Cardiac muscle cell (in vitro differentiated cells and primary cell): ENCODE results near the gene TMEM116. TPM values are rescaled to one million over a fixed set of nuclear protein-coding genes. Genes with fewer than 3 reads are reported as not detected.

Experiments used
- DNase-seq, 2 donors: peaks; one replicate each; pipeline versions ENCODE4 v3.0.0 to v3.0.0-alpha.2; 2010 to 2017; ENCODE audit warnings: low read depth in 1 of 2, low spot score in 1 of 2
- H3K27ac ChIP-seq: fragments of 200-600 bp; sonication (generic); 2 replicates; pipeline ENCODE4 v1.5.1; 2016
- H3K27me3 ChIP-seq: fragments of 200-600 bp; sonication (generic); 2 replicates; pipeline ENCODE4 v1.6.0; 2016; ENCODE audit warnings: control low read depth
- H3K36me3 ChIP-seq: fragments of 200-600 bp; sonication (generic); 2 replicates; pipeline ENCODE4 v1.5.1; 2016; ENCODE audit warnings: control low read depth
- H3K4me1 ChIP-seq: fragments of 200-600 bp; sonication (generic); 2 replicates; pipeline ENCODE4 v1.8.1; 2017; ENCODE audit warnings: low read depth, mild to moderate bottlenecking, mixed run types
- H3K4me3 ChIP-seq: fragments of 200-600 bp; sonication (generic); 2 replicates; pipeline ENCODE4 v1.5.1; 2016; ENCODE audit warnings: mild to moderate bottlenecking
- H3K9me3 ChIP-seq: fragments of 200-600 bp; sonication (generic); 2 replicates; pipeline ENCODE4 v1.5.1; 2017; ENCODE audit warnings: low read depth, mild to moderate bottlenecking, control low read depth
- CTCF ChIP-seq: IDR thresholded peaks from 2 replicates; pipeline ENCODE4 v1.5.1; 2012; ENCODE audit warnings: low read depth, mild to moderate bottlenecking, low read length
- polyA plus RNA-seq: library from polyadenylated mRNA; unstranded; fragments of >200 nt; fragmentation: Nextera tagmentation; extraction: Ambion mirVana; gene quantifications from 2 replicates; pipeline ENCODE4 v1.2.1, GENCODE V29; 2016
- total RNA-seq: library from RNA; depleted of rRNA; stranded (reverse); fragments of >200 nt; gene quantifications from 2 replicates; pipeline ENCODE4 v1.2.3, GENCODE V29; 2016

Gene TMEM116
- total and polyA plus RNA-seq, 2 experiments from 2014 or later = 12.9 to 30.4 TPM

- H3K4me1 ChIP-seq = no peaks in the 10 kb centered on the region
- H3K9me3 ChIP-seq = no peaks in the 10 kb centered on the region
- no peaks in the 10 kb centered on the region for H3K27me3 ChIP-seq
- peak overlapping the region; percentile 65 for H3K27ac ChIP-seq
- no peak for DNase-seq
- peaks cover 24% of the 10 kb centered on the region for H3K36me3 ChIP-seq
- no peak for TF ChIP-seq CTCF
- no peak overlapping the region for H3K4me3 ChIP-seq
Measured at GRCh38 chr12:112022241-112023016, 9.5 kb upstream of the TMEM116 start.

GRCh38 chr12:112020947-112021457 is 8.0 kb upstream of the TMEM116 start:
- Histone ChIP-seq H3K27me3 (no peaks in the 10 kb centered on the region), H3K9me3 (no peaks in the 10 kb centered on the region), H3K4me3 (no peak overlapping the region), H3K27ac (peak overlapping the region; percentile 39), H3K36me3 (peaks cover 28% of the 10 kb centered on the region), H3K4me1 (no peaks in the 10 kb centered on the region)
- TF ChIP-seq CTCF = no peak
- no peak for DNase-seq

- no peak overlapping the region for H3K4me3 ChIP-seq
- DNase-seq = peak in 1 of 2 donors; percentile 87
- TF ChIP-seq CTCF = no peak
- no peaks in the 10 kb centered on the region for H3K27me3 ChIP-seq
- H3K27ac ChIP-seq = no peak overlapping the region
- peaks cover 21% of the 10 kb centered on the region for H3K36me3 ChIP-seq
- H3K9me3 ChIP-seq = no peaks in the 10 kb centered on the region
- no peaks in the 10 kb centered on the region for H3K4me1 ChIP-seq
Measured at GRCh38 chr12:112018571-112019237, 5.7 kb upstream of the TMEM116 start.

GRCh38 chr12:112017041-112017440 is 4.1 kb upstream of the TMEM116 start:
- Histone ChIP-seq H3K9me3 (no peaks in the 10 kb centered on the region), H3K27ac (no peak overlapping the region), H3K27me3 (no peaks in the 10 kb centered on the region), H3K4me3 (no peak overlapping the region), H3K4me1 (peaks cover 2% of the 10 kb centered on the region), H3K36me3 (peaks cover 8% of the 10 kb centered on the region)
- no peak for TF ChIP-seq CTCF
- DNase-seq = no peak

GRCh38 chr12:112015938-112016337 is 3.0 kb upstream of the TMEM116 start:
- peaks cover 8% of the 10 kb centered on the region for H3K36me3 ChIP-seq
- DNase-seq = no peak

More at GRCh38 chr12:112015938-112016337, 3.0 kb upstream of the TMEM116 start:
- Histone ChIP-seq H3K27ac (no peak overlapping the region), H3K9me3 (no peaks in the 10 kb centered on the region), H3K27me3 (no peaks in the 10 kb centered on the region), H3K4me1 (peaks cover 10% of the 10 kb centered on the region), H3K4me3 (no peak overlapping the region)
- no peak for TF ChIP-seq CTCF
